ENCODE data around the gene GUCY2D.

DNA sequence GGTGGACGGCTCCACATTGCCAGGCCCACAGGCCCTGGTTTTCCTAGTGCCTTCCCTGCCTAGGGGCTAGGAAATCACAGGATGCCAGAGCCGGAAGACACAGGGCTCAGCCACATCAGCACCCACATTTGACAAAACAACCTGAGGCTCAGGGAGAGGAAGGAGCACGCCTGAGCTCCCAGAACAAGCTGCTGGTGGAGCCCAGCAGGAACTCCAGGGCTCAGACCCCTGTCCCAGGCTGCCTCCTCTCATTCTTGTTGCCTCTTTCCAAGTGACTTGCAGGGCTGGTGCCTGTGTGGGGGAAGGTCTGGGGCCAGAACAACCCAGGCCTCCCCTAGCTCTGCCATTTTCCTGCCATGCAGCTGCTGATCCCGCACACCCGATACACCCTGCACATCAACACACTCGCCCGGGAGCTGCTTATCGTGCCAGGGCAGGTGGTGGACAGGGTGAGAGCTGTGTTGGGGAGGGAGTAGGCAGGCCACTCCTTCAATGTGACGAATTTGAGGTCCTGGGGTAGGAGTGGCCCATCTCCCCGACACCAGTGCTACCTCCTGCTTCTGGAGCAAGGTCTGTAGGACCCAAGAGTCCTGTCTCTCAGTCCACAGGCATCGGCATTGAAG lies 44.0 kb downstream of the GUCY2D start:
- TF ChIP-seq EP300 (IDR thresholded peaks at IDR 0.05): no peak
- TF ChIP-seq, protein P1, sequence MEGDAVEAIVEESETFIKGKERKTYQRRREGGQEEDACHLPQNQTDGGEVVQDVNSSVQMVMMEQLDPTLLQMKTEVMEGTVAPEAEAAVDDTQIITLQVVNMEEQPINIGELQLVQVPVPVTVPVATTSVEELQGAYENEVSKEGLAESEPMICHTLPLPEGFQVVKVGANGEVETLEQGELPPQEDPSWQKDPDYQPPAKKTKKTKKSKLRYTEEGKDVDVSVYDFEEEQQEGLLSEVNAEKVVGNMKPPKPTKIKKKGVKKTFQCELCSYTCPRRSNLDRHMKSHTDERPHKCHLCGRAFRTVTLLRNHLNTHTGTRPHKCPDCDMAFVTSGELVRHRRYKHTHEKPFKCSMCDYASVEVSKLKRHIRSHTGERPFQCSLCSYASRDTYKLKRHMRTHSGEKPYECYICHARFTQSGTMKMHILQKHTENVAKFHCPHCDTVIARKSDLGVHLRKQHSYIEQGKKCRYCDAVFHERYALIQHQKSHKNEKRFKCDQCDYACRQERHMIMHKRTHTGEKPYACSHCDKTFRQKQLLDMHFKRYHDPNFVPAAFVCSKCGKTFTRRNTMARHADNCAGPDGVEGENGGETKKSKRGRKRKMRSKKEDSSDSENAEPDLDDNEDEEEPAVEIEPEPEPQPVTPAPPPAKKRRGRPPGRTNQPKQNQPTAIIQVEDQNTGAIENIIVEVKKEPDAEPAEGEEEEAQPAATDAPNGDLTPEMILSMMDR (IDR thresholded peaks at IDR 0.05): no peak

Measured in sigmoid colon (tissue), 4 donors.